H9 (cell line): Measurements from ENCODE around the gene IL1RN. TPM values are rescaled to one million over a fixed set of nuclear protein-coding genes. Genes with fewer than 3 reads are reported as not detected.

Experiments used
- DNase-seq: peaks from one replicate; pipeline ENCODE4 v3.0.0-alpha.2; 2017
- H2AFZ ChIP-seq: one replicate; pipeline ENCODE4 v1.6.1; 2013; ENCODE audit warnings: mild to moderate bottlenecking, low read length, control low read depth, moderate library complexity
- H2AK5ac ChIP-seq: 2 replicates; pipeline ENCODE4 v1.6.1; 2013; ENCODE audit warnings: low read length, control low read depth, mixed read lengths; ENCODE audit not compliant: insufficient read length
- H2BK120ac ChIP-seq: one replicate; pipeline ENCODE4 v1.6.1; 2013; ENCODE audit warnings: low read depth, mild to moderate bottlenecking, low read length, control low read depth, inconsistent platforms; ENCODE audit not compliant: poor library complexity, severe bottlenecking
- H2BK12ac ChIP-seq: 2 replicates; pipeline ENCODE4 v1.6.1; 2013; ENCODE audit warnings: low read length, control low read depth, mixed read lengths, low read depth; ENCODE audit not compliant: insufficient read length
- H2BK15ac ChIP-seq: 2 replicates; pipeline ENCODE4 v1.6.1; 2013; ENCODE audit warnings: low read depth, low read length, control low read depth
- H2BK20ac ChIP-seq: one replicate; pipeline ENCODE4 v1.6.1; 2013; ENCODE audit warnings: low read depth, mild to moderate bottlenecking, low read length, control low read depth, inconsistent platforms; ENCODE audit not compliant: poor library complexity, severe bottlenecking
- H2BK5ac ChIP-seq: 2 replicates; pipeline ENCODE4 v1.6.1; 2013; ENCODE audit warnings: low read length, control low read depth, mixed read lengths; ENCODE audit not compliant: insufficient read length
- H3K14ac ChIP-seq: 2 replicates; pipeline ENCODE4 v1.6.1; 2013; ENCODE audit warnings: low read length, control low read depth; ENCODE audit not compliant: insufficient read depth
- H3K18ac ChIP-seq: 2 replicates; pipeline ENCODE4 v1.6.1; 2013; ENCODE audit warnings: low read depth, mild to moderate bottlenecking, mixed read lengths, low read length, control low read depth; ENCODE audit not compliant: insufficient read length
- H3K23ac ChIP-seq: 2 replicates; pipeline ENCODE4 v1.6.1; 2013; ENCODE audit warnings: low read length, control low read depth, mixed read lengths, low read depth; ENCODE audit not compliant: insufficient read length
- H3K23me2 ChIP-seq: 2 replicates; pipeline ENCODE4 v1.6.1; 2013; ENCODE audit warnings: low read depth, mild to moderate bottlenecking, mixed read lengths, low read length, control low read depth; ENCODE audit not compliant: insufficient read length, poor library complexity, severe bottlenecking
- H3K27ac ChIP-seq: 2 replicates; pipeline ENCODE4 v1.5.1; 2013; ENCODE audit warnings: low read length, control low read depth, mixed read lengths, low read depth; ENCODE audit not compliant: insufficient read length
- H3K27me3 ChIP-seq: 2 replicates; pipeline ENCODE4 v1.6.1; 2013; ENCODE audit warnings: low read length, control low read depth, inconsistent platforms; ENCODE audit not compliant: insufficient read depth
- H3K4ac ChIP-seq: 2 replicates; pipeline ENCODE4 v1.6.1; 2013; ENCODE audit warnings: low read depth, mild to moderate bottlenecking, control low read depth, inconsistent platforms, low read length, moderate library complexity
- H3K4me1 ChIP-seq: 2 replicates; pipeline ENCODE4 v1.6.1; 2013; ENCODE audit warnings: low read length, control low read depth, inconsistent platforms; ENCODE audit not compliant: insufficient read depth
- H3K4me2 ChIP-seq: 2 replicates; pipeline ENCODE4 v1.6.1; 2013; ENCODE audit warnings: low read length, control low read depth, mixed read lengths; ENCODE audit not compliant: insufficient read length, insufficient read depth
- H3K56ac ChIP-seq: 2 replicates; pipeline ENCODE4 v1.6.1; 2013; ENCODE audit warnings: low read depth, mild to moderate bottlenecking, mixed read lengths, low read length, control low read depth; ENCODE audit not compliant: insufficient read length
- H3K79me1 ChIP-seq: 2 replicates; pipeline ENCODE4 v1.6.1; 2013; ENCODE audit warnings: low read depth, mild to moderate bottlenecking, moderate library complexity, low read length, control low read depth, inconsistent platforms; ENCODE audit not compliant: insufficient read depth, poor library complexity, severe bottlenecking
- H3K79me2 ChIP-seq: 2 replicates; pipeline ENCODE4 v1.6.1; 2013; ENCODE audit warnings: low read length, control low read depth, inconsistent platforms; ENCODE audit not compliant: insufficient read depth
- H3K9ac ChIP-seq: 2 replicates; pipeline ENCODE4 v1.6.1; 2013; ENCODE audit warnings: low read length, control low read depth, mixed read lengths; ENCODE audit not compliant: insufficient read length; ENCODE audit errors: extremely low read depth
- H3K9me3 ChIP-seq: one replicate; pipeline ENCODE4 v1.6.1; 2013; ENCODE audit warnings: low read depth, low read length, inconsistent platforms; ENCODE audit not compliant: control insufficient read depth
- H3T11ph ChIP-seq: one replicate; pipeline ENCODE4 v1.6.1; 2013; ENCODE audit warnings: mild to moderate bottlenecking, low read length, control low read depth, inconsistent platforms
- H4K20me1 ChIP-seq: one replicate; pipeline ENCODE4 v1.6.1; 2013; ENCODE audit not compliant: control insufficient read depth, insufficient read length, insufficient read depth
- H4K5ac ChIP-seq: 2 replicates; pipeline ENCODE4 v1.6.1; 2013; ENCODE audit warnings: low read depth, mild to moderate bottlenecking, mixed read lengths, low read length, control low read depth; ENCODE audit not compliant: insufficient read length
- H4K8ac ChIP-seq: replicated peaks from 2 replicates; pipeline ENCODE4 v1.6.1; 2013; ENCODE audit warnings: low read length, control low read depth, mixed read lengths, low read depth; ENCODE audit not compliant: insufficient read length
- H4K91ac ChIP-seq: 2 replicates; pipeline ENCODE4 v1.6.1; 2013; ENCODE audit warnings: low read depth, mild to moderate bottlenecking, moderate library complexity, mixed read lengths, low read length, control low read depth; ENCODE audit not compliant: insufficient read length
- H3K27ac Mint-ChIP-seq, 3 experiments: 2 replicates in 2 of 3; 3 replicates in 1 of 3; pipeline ENCODE4 v1.8.0; 2020 to 2021; ENCODE audit warnings: mixed read lengths in 3 of 3, mild to moderate bottlenecking in 1 of 3, moderate library complexity in 1 of 3
- H3K27me3 Mint-ChIP-seq: 2 replicates; pipeline ENCODE4 v1.8.0; 2021; ENCODE audit warnings: low read depth, mild to moderate bottlenecking, moderate library complexity, mixed read lengths
- H3K36me3 Mint-ChIP-seq, 3 experiments: 2 replicates in 2 of 3; 3 replicates in 1 of 3; pipeline ENCODE4 v1.8.0; 2020 to 2021; ENCODE audit warnings: low read depth in 3 of 3, mixed read lengths in 3 of 3; ENCODE audit not compliant: insufficient read depth in 1 of 3
- H3K4me1 Mint-ChIP-seq, 2 experiments: 2 replicates each; pipeline ENCODE4 v1.8.0; 2020; ENCODE audit warnings: mixed read lengths in 2 of 2
- H3K4me3 Mint-ChIP-seq, 2 experiments: 2 replicates in 1 of 2; 3 replicates in 1 of 2; pipeline ENCODE4 v1.8.0; 2020 to 2021; ENCODE audit warnings: mild to moderate bottlenecking in 2 of 2, mixed read lengths in 2 of 2, moderate library complexity in 1 of 2
- H3K9me3 Mint-ChIP-seq, 2 experiments: 2 replicates in 1 of 2; 3 replicates in 1 of 2; pipeline ENCODE4 v1.8.0; 2020; ENCODE audit warnings: mild to moderate bottlenecking in 2 of 2, mixed read lengths in 2 of 2, moderate library complexity in 1 of 2
- CTCF ChIP-seq: fragments of 200-600 bp; sonication (generic); conservative IDR thresholded peaks from 3 replicates; pipeline ENCODE4 v1.8.0; 2021; ENCODE audit warnings: antibody characterized with exemption, mild to moderate bottlenecking
- WGBS: extraction: QIAGEN DNeasy Blood & Tissue Kit; methylation state at CpG from one replicate; pipeline ENCODE4 v1.1.7; 2013; ENCODE audit warnings: missing lambda C conversion rate, low lambda C conversion rate, mixed read lengths; ENCODE audit not compliant: insufficient read length; ENCODE audit errors: extremely low coverage; 5-methylcytosine and 5-hydroxymethylcytosine counted together
- total RNA-seq: library from RNA; stranded (reverse); gene quantifications from 2 replicates; pipeline ENCODE4 v1.2.1, GENCODE V29; 2021

IL1RN gene
- total RNA-seq, 1 experiment from 2014 or later = not detected

DNA sequence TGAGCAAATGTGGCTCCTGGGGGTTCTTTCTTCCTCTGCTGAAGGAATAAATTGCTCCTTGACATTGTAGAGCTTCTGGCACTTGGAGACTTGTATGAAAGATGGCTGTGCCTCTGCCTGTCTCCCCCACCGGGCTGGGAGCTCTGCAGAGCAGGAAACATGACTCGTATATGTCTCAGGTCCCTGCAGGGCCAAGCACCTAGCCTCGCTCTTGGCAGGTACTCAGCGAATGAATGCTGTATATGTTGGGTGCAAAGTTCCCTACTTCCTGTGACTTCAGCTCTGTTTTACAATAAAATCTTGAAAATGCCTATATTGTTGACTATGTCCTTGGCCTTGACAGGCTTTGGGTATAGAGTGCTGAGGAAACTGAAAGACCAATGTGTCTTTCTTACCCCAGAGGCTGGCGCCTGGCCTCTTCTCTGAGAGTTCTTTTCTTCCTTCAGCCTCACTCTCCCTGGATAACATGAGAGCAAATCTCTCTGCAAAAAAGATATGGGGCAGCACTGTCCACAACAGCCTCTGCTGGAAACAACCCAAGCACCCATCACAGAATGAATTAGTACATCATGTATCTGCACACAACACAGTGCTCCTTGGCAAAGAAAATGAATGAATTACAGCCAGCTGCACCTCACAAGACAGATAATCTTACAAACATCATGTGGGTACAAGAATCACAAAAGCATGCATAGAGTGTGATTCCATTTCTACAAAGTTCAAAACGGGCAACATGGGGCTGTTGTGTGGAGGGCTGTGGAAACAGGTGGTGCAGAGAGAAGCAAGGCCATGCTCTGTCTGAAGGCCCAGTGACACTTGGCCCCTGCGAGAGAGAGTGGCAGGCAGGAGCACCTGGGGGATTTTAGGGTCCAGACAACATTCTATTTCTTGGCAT is 6.6 kb downstream of the IL1RN start:
- no peak overlapping the region for H3K27ac Mint-ChIP-seq
- H3K4me3 Mint-ChIP-seq = no peak overlapping the region
- Histone ChIP-seq H3K9me3 (no peaks in the 10 kb centered on the region), H3K9ac (no peak overlapping the region), H4K8ac (no peak overlapping the region), H4K20me1 (no peaks in the 10 kb centered on the region), H3K79me2 (no peaks in the 10 kb centered on the region), H2BK120ac (no peak overlapping the region), H2BK5ac (no peak overlapping the region), H3K4me2 (no peak overlapping the region), H2BK15ac (no peak overlapping the region), H3K23me2 (no peaks in the 10 kb centered on the region), H3K18ac (no peak overlapping the region), H2AK5ac (no peak overlapping the region), H3K4me1 (no peaks in the 10 kb centered on the region), H3K4ac (no peak overlapping the region), H3K27me3 (no peaks in the 10 kb centered on the region), H2AFZ (no peak overlapping the region), H3K14ac (no peak overlapping the region), H4K5ac (no peak overlapping the region), H3K27ac (no peak overlapping the region), H3K23ac (no peak overlapping the region), H3K79me1 (no peaks in the 10 kb centered on the region), H3K56ac (no peak overlapping the region), H3T11ph (no peak overlapping the region), H2BK12ac (no peak overlapping the region), H4K91ac (no peak overlapping the region), H2BK20ac (no peak overlapping the region)
- H3K9me3 Mint-ChIP-seq = no peaks in the 10 kb centered on the region
- H3K27me3 Mint-ChIP-seq = no peaks in the 10 kb centered on the region
- no peak for DNase-seq
- TF ChIP-seq CTCF = no peak
- no CpG with 5 or more reads among the region's 7 CpGs for WGBS
- peaks cover 0 to 5% of the 10 kb centered on the region in 2 experiments; a peak in 2 of 4 replicates for H3K4me1 Mint-ChIP-seq
- H3K36me3 Mint-ChIP-seq = no peaks in the 10 kb centered on the region
